ENCODE data around the gene PDE5A. TPM values are rescaled to one million over a fixed set of nuclear protein-coding genes. Genes with fewer than 3 reads are reported as not detected.

Gene PDE5A
- total RNA-seq, 1 experiment from 2014 or later = 5.0 TPM

DNA sequence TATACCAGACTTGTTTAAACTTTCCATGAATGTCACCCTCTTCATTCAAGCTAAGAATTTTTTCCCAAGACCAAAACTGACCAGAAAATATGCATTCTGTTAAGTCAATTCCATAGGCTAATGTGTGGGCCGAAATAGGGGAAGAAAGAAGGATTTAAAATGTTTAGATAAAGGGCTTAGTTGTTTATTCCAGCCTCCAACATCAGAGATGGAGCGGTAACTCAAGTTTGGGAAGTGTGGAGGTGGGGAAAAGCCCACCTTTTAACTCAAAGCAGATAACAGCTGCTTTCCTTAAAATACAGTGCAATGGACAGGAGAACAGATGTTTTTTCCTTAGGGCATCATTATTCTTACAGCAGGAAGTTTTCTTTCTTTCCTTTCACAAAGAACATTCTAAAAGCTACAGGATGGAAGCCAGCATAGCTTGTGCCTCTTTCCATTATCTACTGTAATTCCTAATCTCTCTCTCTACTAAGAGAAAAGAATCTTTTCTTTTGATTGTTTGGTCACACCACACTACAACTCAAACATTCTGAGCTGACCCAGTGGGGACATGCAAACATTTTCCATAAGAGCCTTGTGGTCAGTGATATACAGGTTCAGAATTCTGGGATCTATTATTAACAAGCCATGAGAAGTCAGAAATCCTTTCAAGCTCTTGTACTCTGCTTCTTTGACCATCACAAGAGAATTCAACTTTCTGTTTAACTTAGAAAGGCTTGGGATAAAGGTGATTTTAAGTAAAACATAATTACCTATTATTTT is 101.6 kb downstream of the PDE5A start (continued):
- TF ChIP-seq CBX3 (IDR thresholded peaks at IDR 0.05; ENCODE audit: low read depth) (no peak), RAD21 (IDR thresholded peaks at IDR 0.05; ENCODE audit: low read depth) (no peak)
- TF ChIP-seq, protein P1, sequence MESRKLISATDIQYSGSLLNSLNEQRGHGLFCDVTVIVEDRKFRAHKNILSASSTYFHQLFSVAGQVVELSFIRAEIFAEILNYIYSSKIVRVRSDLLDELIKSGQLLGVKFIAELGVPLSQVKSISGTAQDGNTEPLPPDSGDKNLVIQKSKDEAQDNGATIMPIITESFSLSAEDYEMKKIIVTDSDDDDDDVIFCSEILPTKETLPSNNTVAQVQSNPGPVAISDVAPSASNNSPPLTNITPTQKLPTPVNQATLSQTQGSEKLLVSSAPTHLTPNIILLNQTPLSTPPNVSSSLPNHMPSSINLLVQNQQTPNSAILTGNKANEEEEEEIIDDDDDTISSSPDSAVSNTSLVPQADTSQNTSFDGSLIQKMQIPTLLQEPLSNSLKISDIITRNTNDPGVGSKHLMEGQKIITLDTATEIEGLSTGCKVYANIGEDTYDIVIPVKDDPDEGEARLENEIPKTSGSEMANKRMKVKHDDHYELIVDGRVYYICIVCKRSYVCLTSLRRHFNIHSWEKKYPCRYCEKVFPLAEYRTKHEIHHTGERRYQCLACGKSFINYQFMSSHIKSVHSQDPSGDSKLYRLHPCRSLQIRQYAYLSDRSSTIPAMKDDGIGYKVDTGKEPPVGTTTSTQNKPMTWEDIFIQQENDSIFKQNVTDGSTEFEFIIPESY (IDR thresholded peaks at IDR 0.05; ENCODE audit: extremely low read depth, insufficient replicate concordance, low read length) = no peak

DNA sequence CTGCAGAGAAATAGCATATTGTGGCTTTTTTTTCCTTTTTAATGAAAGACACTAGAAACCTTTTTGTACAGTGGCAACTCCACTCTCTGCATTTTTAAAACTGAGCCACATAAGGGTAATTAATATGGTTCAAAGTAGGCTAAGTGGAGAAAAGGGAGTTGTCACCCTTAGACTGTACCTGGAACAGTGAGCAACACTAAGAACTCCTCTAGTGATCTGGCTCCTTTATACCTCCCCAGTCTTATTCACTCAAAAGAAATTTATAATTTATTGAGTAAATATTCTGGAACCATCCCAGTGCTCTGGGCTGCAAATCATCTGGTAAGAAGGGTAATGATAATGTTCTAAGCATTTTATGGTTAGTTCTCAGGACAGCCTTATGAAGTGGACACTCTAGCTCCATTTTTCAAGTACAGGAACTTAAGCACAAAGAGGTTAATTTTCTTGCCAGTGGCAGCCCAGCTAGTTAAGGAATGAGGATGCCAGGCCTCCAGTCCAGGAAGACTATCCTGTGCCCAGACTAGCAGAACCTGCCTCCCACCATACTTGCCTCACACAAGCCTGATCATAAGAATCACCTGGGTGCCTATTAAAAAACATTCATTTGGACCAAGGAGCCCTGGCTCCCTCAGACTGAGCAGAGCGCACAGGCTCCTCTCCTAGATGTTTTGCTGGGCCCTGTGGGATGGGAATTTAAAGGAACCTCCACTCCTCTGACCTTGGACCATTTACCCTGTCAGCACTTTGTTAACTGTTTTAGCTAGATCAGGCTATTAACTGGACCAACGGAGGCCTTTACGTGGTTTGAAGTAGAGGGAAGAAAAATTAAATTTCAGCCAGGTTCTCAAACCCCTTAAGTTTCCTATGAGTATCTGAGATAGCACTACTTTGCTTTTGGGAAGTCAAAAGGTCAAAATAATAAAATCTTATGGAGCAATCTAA is 102.6 kb downstream of the PDE5A start:
- no peaks in the 10 kb centered on the region for H3K79me2 ChIP-seq (ENCODE audit: insufficient read depth, low read length)
- intact Hi-C loops (cut with micrococcal nuclease) = no loop called here
- H3K4me1 ChIP-seq (ENCODE audit: control insufficient read depth in 1 of 2, insufficient read depth in 2 of 2, low read length in 2 of 2) = no peaks in the 10 kb centered on the region
- no peak for DNase-seq (ENCODE audit: low read depth, low spot score)
- ChIA-PET RAD21 (ENCODE audit: low non-redundant PET in 1 of 2, low total read pairs in 2 of 2, uncharacterized antibody in 2 of 2, unreplicated experiment in 2 of 2) (no interaction called here), POLR2A (no interaction called here), CTCF (no interaction called here)
- H2AFZ ChIP-seq (ENCODE audit: low read depth, low read length, poor library complexity, severe bottlenecking) = no peak overlapping the region
- no peak overlapping the region for H3K27ac ChIP-seq (ENCODE audit: low read depth, low read length)
- no peaks in the 10 kb centered on the region for H3K27me3 ChIP-seq (ENCODE audit: insufficient read depth, low read length)
- BruUV-seq (replicated peaks) = no TSS peak
- no peaks in the 10 kb centered on the region for H3K9me3 ChIP-seq (ENCODE audit: control insufficient read depth in 1 of 2, insufficient read depth in 1 of 2, low read depth in 1 of 2, low read length in 2 of 2)
- TF ChIP-seq TCF7L2 (IDR thresholded peaks at IDR 0.05; ENCODE audit: borderline replicate concordance, extremely low read depth, insufficient read depth, insufficient read length) (no peak), YY1 (IDR thresholded peaks at IDR 0.05; ENCODE audit: extremely low read depth, insufficient replicate concordance, low read depth, low read length) (no peak), POLR2AphosphoS5 (IDR thresholded peaks at IDR 0.05; ENCODE audit: low read depth, low read length) (no peak), SIN3A (IDR thresholded peaks at IDR 0.05; ENCODE audit: low read depth) (no peak), MAX (IDR thresholded peaks at IDR 0.05) (no peak), EZH2 (IDR thresholded peaks at IDR 0.05) (no peak), EZH2phosphoT487 (IDR thresholded peaks at IDR 0.05; ENCODE audit: borderline replicate concordance) (no peak)
- no peak overlapping the region for H3K4me3 ChIP-seq (replicated peaks in 1 of 2; ENCODE audit: low read depth in 1 of 2, low read length in 2 of 2)
- H3K36me3 ChIP-seq (ENCODE audit: control insufficient read depth in 1 of 2, insufficient read depth in 2 of 2, low read length in 2 of 2) = no peaks in the 10 kb centered on the region
- ATAC-seq = no peak
- no peak overlapping the region for H3K9ac ChIP-seq (ENCODE audit: low read length)
- no peak overlapping the region for H3K4me2 ChIP-seq (ENCODE audit: low read length)
- no peaks in the 10 kb centered on the region for H3K9me2 ChIP-seq (ENCODE audit: insufficient read depth)
- no peaks in the 10 kb centered on the region for H4K20me1 ChIP-seq (ENCODE audit: insufficient read depth)
